NCI-H2227 treated with DMSO at 0.1 percent for 48 hours (cell line): Measurements from ENCODE around the gene MYOZ3.

Experiments used
- DNase-seq: peaks from one replicate; lab custom pipeline; 2025; lab: John Stamatoyannopoulos, UW

MYOZ3 gene

GRCh38 chr5:150659360-150660107 lies 1.5 kb upstream of the MYOZ3 start:
- DNase-seq, result no peak

DNA sequence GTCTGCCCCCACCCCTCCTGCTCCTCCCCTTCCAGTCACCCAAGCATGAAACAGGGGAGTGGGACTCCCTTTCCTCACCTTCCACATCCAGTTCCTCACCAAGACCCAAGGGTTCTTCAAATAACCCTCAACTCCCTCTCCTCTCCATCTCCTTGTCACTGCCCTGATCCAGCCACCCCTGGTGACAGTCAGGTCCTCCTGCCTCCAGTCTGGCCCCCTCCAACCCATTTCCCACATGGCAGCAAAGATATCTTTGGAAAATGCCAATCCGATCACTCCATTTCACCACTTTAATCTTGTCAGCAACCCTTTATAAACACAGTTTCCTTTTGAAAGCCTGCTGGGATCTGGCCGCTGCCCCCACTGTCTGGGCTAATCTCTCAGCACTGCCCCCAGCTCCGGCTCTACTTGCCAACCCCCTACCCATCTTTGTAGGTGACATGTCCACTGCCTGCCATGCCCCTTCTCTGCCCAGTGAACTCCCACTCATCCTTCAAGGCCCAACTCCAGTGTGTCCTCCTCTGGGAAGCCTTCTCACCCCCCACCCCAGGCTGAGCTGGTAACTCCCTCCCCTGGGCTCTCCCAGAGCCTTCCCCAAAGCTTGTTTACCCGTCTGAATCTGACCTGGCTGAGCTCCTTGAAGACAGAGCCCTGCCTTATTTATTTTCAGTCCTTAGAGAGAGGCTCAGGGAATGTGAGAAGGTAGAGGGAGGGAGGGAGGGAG lies 781 bp upstream of the MYOZ3 start:
- DNase-seq, result no peak

DNA sequence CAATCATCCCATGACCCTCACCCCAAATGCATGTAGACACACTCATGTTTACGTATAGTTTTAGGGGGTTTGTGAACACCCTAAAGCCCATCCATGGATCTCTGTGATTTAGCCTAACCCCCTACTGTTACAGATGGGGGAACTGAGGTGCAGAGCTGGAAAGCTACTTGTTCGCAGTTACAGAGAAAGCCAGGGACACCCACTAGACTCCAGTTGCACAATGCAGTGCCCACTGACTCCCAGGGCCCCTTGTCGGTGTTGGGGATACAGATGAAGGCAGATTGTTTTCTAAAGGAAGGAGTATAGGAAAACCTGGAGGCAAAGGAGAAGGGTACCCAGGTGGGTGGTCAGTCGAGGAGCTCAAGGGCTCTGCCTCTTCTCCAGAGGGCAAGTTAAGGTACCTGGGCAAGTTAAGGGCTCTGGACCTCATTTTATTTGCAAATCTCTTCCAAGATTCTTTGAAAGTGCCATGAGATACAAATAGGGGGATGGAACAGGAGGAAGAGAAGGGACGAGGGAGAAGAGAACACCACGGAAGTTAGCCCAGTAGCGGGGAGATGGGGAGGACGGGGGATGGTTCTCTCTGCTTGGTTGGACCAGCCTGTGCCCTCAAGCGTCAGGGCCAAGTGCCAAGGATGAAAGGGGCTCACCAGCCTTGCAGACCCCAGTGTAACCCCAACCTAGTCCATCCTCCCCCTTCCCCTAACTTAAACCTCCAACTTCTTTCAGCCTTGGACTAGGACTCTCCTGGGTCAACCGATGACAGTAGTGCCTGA lies 958 bp downstream of the MYOZ3 start:
- DNase-seq, result no peak

DNA sequence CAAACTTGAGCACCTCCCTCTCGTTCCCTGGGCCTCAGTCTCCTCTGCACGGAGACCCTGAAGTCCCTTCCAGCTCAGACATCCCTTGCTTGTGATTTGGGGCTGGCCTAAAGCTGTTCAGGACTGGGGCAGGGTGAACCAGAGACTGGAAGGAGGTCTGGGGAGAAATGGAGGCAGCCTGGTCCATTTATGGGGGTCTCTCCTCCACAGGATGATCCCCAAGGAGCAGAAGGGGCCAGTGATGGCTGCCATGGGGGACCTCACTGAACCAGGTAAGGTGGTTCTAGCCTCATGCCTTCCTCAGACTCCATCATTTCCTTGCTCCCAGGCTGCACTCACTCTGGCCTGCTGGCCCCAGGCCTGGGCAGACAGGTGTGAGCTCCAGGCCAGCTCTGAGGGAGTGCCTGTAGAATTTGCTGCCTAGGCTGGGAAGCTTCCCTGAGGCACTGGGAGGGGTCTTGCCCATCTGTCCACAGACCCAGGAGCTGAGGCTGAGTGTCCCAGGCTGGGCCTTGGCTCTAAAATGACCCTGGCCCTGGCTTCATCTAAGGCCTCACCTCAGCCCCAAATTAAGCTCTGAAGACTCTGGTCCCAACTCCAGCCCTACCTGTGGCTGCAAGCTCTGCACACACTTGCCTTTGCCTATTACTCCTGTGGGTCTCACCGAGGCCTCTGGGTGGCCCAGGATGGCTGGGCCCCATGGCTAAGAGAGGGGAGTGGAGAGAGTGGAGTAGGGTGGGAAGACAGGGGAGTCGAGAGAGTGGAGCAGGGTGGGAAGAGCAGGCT lies 1.9 kb downstream of the MYOZ3 start:
- DNase-seq, result no peak

DNA sequence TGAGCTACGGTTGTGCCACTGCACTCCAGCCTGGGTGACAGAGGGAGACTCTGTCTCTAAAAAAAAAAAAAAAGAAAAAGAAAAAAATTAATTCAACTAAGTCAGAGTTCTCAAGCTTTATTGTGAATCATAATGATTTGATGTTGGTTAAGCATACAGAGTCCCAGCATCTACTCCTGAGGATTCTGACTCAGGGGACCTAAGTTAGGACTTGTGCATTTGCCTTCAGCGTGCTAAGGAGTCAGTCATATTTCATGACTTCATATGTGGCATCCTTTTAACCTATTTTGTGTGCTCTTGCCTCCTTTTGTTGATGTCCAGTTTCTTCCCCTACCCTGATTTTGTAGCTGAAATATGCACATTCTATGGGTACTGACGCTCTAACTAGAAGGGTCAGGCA lies 2.9 kb downstream of the MYOZ3 start:
- no peak for DNase-seq

DNA sequence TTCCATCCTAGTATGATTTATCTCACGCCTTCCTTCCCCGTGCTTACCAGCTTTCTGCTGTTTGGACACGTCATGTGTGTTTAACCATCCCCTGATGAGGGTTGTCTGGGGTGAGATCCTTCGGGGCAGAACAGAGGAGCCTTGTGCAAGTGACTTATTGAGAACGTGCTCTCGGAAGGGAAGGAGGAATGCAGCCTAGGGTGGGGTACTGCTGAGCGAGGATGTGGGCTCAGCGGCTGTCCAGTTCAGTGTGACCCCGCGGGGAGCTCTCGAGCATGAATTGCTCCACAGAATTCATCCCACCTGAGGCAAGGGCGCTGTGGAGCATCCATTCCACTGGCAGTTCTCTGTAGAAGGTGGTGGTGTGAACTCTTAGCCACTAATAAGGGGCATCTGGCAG lies 4.0 kb downstream of the MYOZ3 start:
- DNase-seq, result no peak

- DNase-seq, result no peak
Measured at GRCh38 chr5:150670275-150670947, 9.4 kb downstream of the MYOZ3 start.

DNA sequence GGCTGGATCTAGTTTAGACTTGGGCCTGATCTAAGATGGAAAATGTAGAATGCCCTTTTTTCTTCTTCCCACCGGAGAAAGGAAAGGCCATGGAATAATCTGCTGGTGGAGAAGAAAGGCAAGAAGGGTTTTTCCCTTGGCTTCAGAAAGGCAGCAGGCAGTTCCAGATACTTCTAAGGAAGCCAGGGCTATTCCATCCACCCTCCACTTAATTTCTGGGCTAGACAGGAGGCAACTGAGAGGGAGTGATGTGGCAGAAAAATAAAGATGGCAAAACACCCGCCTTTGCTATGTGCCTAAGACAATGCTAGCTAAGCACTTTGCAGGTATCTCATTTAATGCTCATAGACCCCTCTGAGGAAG lies 9.9 kb downstream of the MYOZ3 start:
- no peak for DNase-seq

GRCh38 chr5:150671509-150672236 lies 10.6 kb downstream of the MYOZ3 start:
- no peak for DNase-seq

GRCh38 chr5:150672237-150672883 lies 11.3 kb downstream of the MYOZ3 start:
- DNase-seq, result no peak

GRCh38 chr5:150672884-150673275 lies 11.8 kb downstream of the MYOZ3 start:
- no peak for DNase-seq

GRCh38 chr5:150674341-150674821 lies 13.3 kb downstream of the MYOZ3 start:
- DNase-seq, result no peak

GRCh38 chr5:150675069-150675468 lies 14.0 kb downstream of the MYOZ3 start:
- no peak for DNase-seq

GRCh38 chr5:150676578-150676977 lies 15.5 kb downstream of the MYOZ3 start:
- DNase-seq, result no peak

DNA sequence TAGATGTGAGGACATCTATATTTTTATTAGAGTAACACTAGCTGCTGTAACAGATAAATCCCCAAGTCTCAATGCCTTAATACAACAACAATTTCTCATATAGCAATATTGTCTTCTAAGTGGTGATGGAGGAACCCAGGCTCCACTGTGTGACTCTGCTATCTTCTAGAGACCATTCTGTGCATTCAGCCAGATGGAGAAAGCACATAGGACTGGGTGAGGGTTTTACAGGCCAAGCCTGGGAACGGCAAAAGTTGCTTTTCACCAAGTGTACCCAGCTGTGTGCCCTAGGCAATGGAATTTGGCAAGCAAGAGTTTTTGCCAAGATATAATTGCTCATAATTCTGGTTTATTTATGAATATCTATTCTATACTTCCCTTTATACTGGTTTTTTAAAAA lies 28.1 kb downstream of the MYOZ3 start:
- no peak for DNase-seq

- no peak for DNase-seq
Measured at GRCh38 chr5:150690760-150691159, 29.7 kb downstream of the MYOZ3 start.

DNA sequence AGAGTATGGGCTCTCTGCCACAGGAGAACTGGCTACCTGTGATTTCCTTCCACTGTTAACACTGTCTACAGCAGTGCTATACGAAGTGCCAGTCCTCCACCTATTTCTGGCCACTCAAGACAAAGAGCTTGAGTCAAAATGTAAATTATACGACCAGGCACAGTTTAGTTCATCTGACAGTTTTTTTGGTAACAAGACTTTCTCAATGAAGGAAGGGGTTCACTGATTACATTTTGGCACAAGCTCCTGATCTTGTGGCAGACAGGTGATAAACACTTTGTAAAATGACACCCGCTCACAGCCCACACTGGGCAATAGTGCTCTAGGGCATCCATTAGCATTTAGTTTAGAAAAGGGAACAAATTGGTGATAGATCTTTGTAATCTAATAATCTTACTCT lies 31.2 kb downstream of the MYOZ3 start:
- DNase-seq, result no peak

GRCh38 chr5:150694612-150695011 lies 33.6 kb downstream of the MYOZ3 start:
- no peak for DNase-seq

- DNase-seq, result no peak
Measured at GRCh38 chr5:150700246-150700593, 39.2 kb downstream of the MYOZ3 start.
